Thoracic aorta (tissue), 2 donors: ENCODE measurements around the gene ABLIM2. TPM values are rescaled to one million over a fixed set of nuclear protein-coding genes. Genes with fewer than 3 reads are reported as not detected.

Experiments used
- ATAC-seq: fragments of 150-250 bp; one replicate; pipeline ENCODE4 v1.8.0; 2017; ENCODE audit warnings: low read depth; ENCODE audit not compliant: insufficient number of reproducible peaks, low FRiP score
- DNase-seq: peaks from one replicate; pipeline ENCODE4 v3.0.0-alpha.2; 2020; ENCODE audit warnings: low spot score
- H3K27ac ChIP-seq, 2 donors: fragments of 200-600 bp; sonication (generic); 1 replicate in 1 of 2; 2 replicates in 1 of 2; pipeline ENCODE4 v1.5.1; 2016; ENCODE audit warnings: mild to moderate bottlenecking in 2 of 2, moderate library complexity in 2 of 2
- H3K27me3 ChIP-seq: fragments of 200-600 bp; sonication (generic); replicated peaks from 2 replicates; pipeline ENCODE4 v1.6.0; 2016; ENCODE audit warnings: mild to moderate bottlenecking; ENCODE audit not compliant: insufficient read depth
- H3K36me3 ChIP-seq: fragments of 200-600 bp; sonication (generic); one replicate; pipeline ENCODE4 v1.5.1; 2016
- H3K4me1 ChIP-seq, 2 donors: fragments of 200-600 bp; sonication (generic); 1 replicate in 1 of 2; 2 replicates in 1 of 2; pipeline versions ENCODE4 v1.5.1 to v1.6.0; 2016; ENCODE audit warnings: low read depth in 2 of 2, mild to moderate bottlenecking in 1 of 2; ENCODE audit not compliant: control insufficient read depth in 1 of 2
- H3K4me3 ChIP-seq: fragments of 200-600 bp; sonication (generic); 2 replicates; pipeline ENCODE4 v1.5.1; 2016; ENCODE audit warnings: mild to moderate bottlenecking
- H3K9me3 ChIP-seq: fragments of 200-600 bp; sonication (generic); 2 replicates; pipeline ENCODE4 v1.5.1; 2016
- CTCF ChIP-seq: fragments of 200-600 bp; sonication (generic); IDR thresholded peaks from one replicate; pipeline ENCODE4 v1.5.1; 2019; ENCODE audit warnings: antibody characterized with exemption
- total RNA-seq, 2 donors: library from RNA; depleted of rRNA; stranded (reverse); fragments of >200 nt; gene quantifications; one replicate each; pipeline versions ENCODE4 v1.1.0 to v1.2.3, GENCODE V29; 2016

The ABLIM2 gene
- total RNA-seq, 2 donors from 2014 or later, result 25.6 to 28.6 TPM

DNA sequence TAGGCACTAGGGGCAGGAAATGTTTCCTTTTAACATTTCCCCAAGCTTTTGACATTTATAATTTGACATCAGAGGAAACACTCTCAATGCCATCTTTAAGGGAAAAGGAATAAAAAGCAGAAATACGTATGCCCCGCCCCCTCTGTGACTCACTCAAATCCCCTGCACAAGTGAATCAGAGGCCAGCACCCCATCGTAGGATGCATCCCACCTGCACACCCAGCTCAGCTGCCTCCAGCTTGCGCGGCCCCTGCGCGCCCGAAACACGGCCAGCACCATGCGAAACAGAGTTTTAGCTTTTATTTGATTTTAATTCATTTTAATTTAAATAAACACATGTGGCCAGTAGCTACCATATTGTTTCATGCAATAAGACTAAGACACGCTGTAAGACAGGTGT is 29.5 kb downstream of the ABLIM2 start:
- Histone ChIP-seq H3K27ac (no peak overlapping the region), H3K4me3 (no peak overlapping the region), H3K36me3 (no peaks in the 10 kb centered on the region), H3K9me3 (no peaks in the 10 kb centered on the region), H3K27me3 (no peaks in the 10 kb centered on the region), H3K4me1 (no peaks in the 10 kb centered on the region)
- DNase-seq, result no peak
- no peak for ATAC-seq
- no peak for TF ChIP-seq CTCF

DNA sequence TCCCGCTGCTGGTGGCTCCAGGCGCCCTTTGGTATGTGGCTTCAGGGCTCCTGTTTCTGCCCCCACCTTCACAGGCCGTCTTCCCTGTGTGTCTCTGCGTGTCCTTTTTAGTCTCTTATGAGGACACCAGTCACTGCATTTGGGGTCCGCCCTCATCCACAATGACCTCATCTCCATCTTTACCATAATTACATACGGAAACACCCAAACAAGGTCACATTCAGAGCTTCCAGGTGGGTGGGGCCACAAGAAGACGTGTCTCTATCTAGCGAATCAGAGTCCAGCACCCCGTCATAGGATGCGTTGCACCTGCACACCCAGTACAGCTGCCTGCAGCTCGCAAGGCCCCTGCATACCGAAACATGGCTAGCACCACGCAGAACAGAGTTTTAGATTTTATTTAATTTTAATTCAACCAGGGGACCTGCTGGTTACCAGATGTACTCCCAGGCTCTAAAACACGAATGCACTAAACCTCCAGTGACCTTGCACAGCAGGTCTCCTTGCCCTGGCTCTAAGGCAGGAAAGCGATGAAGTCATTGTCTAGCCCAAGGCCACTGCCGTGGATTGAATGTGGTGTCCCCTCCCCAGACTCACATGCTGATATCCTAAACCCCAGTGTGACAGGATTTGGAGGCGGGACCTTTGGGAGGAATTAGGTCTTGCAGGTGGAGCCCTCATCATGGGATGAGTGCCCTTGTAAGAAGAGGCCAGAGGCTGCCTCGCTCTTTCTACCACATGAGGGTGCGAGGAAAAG is 30.3 kb downstream of the ABLIM2 start:
- no peak for TF ChIP-seq CTCF
- Histone ChIP-seq H3K36me3 (no peaks in the 10 kb centered on the region), H3K4me3 (no peak overlapping the region), H3K27me3 (no peaks in the 10 kb centered on the region), H3K4me1 (peaks cover 0 to 4% of the 10 kb centered on the region in 2 donors), H3K9me3 (no peaks in the 10 kb centered on the region), H3K27ac (no peak overlapping the region)
- no peak for DNase-seq
- ATAC-seq, result no peak

- Histone ChIP-seq H3K4me1 (peaks cover 0 to 5% of the 10 kb centered on the region in 2 donors), H3K9me3 (no peaks in the 10 kb centered on the region), H3K36me3 (no peaks in the 10 kb centered on the region), H3K27me3 (no peaks in the 10 kb centered on the region), H3K27ac (no peak overlapping the region), H3K4me3 (no peak overlapping the region)
- no peak for TF ChIP-seq CTCF
- DNase-seq (no peak), ATAC-seq (no peak)
Measured at GRCh38 chr4:8127051-8127826, 31.4 kb downstream of the ABLIM2 start.

DNA sequence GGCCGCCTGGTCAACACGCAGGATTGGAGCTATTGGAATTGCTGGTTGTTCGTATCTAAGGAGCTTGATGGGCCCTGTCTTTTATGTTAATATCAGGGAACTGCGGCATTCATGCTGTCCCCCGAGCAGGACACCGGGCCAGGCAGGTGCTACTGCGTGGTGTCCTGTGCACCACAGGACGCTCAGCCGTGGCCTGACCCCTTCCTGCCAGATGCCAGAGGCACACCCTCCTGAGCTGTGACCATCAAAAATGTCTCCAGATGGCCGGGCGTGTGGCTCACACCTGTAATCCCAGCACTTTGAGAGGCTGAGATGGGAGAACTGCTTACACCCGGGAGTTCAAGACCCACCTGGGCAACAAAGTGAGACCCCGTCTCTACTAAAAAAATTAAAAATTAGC is 32.1 kb downstream of the ABLIM2 start:
- DNase-seq (no peak), ATAC-seq (no peak)
- H3K4me1 ChIP-seq, result peaks cover 0 to 5% of the 10 kb centered on the region in 2 donors
- no peaks in the 10 kb centered on the region for H3K36me3 ChIP-seq
- H3K4me3 ChIP-seq, result no peak overlapping the region
- no peak overlapping the region for H3K27ac ChIP-seq
- H3K9me3 ChIP-seq, result no peaks in the 10 kb centered on the region
- no peak for TF ChIP-seq CTCF
- H3K27me3 ChIP-seq, result no peaks in the 10 kb centered on the region

GRCh38 chr4:8125526-8126056 is 33.0 kb downstream of the ABLIM2 start:
- ATAC-seq, result no peak
- no peak for TF ChIP-seq CTCF

More at GRCh38 chr4:8125526-8126056, 33.0 kb downstream of the ABLIM2 start:
- DNase-seq, result no peak
- no peaks in the 10 kb centered on the region for H3K27me3 ChIP-seq
- H3K4me1 ChIP-seq, result peaks cover 0 to 5% of the 10 kb centered on the region in 2 donors
- H3K27ac ChIP-seq, result no peak overlapping the region
- H3K4me3 ChIP-seq, result no peak overlapping the region
- H3K36me3 ChIP-seq, result no peaks in the 10 kb centered on the region
- H3K9me3 ChIP-seq, result no peaks in the 10 kb centered on the region
